Stimulated activated CD8-positive, alpha-beta memory T cell treated with anti-CD3 and anti-CD28 coated beads, Interleukin-12 subunit alpha, Interleukin-12 subunit beta, amount 100 ng/mL, for 1 hour (primary cell): ENCODE data around the gene RPUSD2.
A peak's percentile ranks its signal among the peaks of the same experiment; 100 is the strongest.

ENCODE experiments used
- DNase-seq: peaks from one replicate; pipeline ENCODE4 v3.0.0-alpha.2; 2020; ENCODE audit warnings: low read depth

Gene RPUSD2, protein sequence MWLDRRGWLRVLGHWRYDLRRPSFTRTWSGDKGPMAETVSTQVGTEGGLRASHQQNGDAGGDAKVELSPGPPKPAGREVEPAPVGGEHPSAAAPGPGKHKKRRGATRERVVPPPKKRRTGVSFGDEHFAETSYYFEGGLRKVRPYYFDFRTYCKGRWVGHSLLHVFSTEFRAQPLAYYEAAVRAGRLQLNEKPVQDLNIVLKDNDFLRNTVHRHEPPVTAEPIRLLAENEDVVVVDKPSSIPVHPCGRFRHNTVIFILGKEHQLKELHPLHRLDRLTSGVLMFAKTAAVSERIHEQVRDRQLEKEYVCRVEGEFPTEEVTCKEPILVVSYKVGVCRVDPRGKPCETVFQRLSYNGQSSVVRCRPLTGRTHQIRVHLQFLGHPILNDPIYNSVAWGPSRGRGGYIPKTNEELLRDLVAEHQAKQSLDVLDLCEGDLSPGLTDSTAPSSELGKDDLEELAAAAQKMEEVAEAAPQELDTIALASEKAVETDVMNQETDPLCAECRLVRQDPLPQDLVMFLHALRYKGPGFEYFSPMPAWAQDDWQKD

DNA sequence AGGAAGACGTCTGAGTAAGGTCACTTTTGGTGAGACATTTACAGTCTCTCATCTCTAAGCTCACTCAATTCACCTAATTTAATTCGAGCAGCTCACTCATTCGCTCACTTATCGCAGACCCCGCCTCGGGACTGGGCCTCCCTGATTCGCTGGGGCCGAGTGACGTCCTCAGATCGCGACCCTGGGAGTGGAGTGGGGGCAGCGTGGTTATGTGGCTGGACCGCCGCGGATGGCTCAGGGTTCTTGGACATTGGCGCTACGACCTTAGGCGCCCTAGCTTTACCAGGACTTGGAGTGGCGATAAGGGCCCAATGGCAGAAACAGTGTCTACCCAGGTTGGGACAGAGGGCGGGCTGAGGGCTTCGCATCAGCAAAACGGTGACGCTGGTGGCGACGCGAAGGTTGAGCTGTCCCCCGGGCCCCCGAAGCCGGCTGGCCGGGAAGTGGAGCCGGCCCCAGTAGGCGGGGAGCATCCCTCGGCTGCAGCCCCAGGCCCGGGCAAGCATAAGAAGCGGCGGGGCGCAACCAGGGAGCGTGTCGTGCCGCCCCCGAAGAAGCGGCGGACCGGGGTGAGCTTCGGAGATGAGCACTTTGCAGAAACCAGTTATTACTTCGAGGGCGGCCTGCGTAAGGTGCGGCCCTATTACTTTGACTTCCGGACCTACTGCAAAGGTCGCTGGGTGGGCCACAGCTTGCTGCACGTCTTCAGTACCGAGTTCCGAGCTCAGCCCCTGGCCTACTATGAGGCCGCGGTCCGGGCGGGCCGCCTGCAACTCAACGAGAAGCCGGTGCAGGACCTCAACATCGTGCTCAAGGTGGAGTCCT lies at the start of gene RPUSD2:
Gene RPUSD2 (plus strand): TSS at position 171 of the 825 bp plus-strand sequence. CDS start 39 bp downstream, at position 210.
- peak; percentile 87 for DNase-seq

DNA sequence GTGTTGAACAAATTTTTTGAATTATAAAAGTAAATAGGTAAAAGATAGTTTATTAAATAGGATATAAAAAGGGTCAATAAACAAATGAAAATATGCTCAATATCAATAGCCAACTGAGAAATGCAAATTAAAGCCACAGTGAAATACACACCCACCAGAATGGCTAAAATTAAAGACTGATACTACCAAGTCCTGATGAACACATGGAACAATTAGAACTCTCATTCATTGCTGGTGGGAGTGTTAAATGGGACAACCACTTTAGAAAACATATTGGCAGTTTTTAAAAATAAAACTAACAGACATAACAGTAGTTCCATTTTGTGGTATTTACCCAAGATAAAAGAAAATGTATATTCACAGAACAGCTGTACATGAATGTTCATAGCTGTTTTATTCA lies 45.5 kb upstream of the RPUSD2 start:
- DNase-seq: no peak

DNA sequence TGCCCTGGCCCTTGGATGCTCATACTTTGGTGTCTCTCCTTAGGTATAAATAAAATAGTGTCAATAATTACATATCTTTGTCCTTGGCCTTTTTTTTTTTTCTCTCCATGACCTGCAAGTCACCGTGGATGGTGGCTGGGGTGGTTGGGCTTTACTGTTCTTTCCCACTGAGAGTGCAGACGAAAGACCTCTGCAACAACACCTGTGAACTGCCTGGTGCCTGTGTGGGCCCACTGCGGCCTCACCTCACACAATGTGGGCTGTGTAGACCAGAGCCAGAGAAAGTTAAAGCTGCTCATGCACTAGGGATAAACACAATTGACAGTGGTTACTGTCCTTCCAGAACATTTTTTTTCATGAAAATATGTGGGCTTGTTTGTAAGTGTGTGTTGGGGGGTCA lies 43.2 kb upstream of the RPUSD2 start:
- DNase-seq: no peak

GRCh38 chr15:40528801-40529200 lies 40.3 kb upstream of the RPUSD2 start:
- no peak for DNase-seq

GRCh38 chr15:40533763-40534364 lies 35.2 kb upstream of the RPUSD2 start:
- no peak for DNase-seq

- DNase-seq: no peak
Observed at GRCh38 chr15:40534371-40534770, 34.7 kb upstream of the RPUSD2 start.

DNA sequence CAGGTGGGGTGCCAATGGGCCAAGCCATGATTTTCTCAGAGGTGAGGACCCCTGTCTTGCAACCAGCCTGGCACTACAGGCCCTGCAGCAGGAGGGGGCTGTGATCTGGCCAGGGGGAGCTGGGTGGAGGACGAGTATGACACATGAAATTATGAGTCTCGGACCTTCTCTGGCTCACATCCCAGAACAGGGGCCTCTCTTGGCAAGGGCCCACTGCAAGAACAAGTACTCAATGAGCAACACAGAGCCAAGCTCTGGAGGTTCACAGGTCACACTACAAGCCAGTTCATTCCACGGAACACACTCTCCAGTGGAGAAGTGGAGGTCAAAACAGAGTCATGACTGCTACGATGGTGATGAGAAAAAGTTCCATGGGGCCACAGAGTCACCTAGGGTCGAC lies 32.6 kb upstream of the RPUSD2 start:
- no peak for DNase-seq

DNA sequence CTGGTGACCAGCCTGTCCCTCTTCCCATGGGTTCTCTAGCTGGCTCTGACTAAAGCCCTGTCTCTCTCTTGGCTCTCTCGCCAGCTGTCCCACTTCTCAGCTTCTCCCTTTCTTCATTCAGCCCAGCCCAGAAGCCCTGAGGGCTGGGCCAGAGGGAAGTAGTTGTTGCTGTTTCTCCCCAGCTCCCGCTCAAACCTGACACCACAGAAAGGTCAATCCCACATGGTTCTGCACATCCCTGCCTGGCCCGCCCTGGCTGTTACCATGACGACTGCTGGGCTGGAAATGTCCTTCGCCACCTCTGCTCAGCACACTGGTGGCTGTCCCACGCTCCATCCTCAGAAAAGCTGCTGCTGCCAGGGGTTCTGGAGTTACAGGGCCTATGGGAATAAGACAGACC lies 30.1 kb upstream of the RPUSD2 start:
- DNase-seq: no peak

GRCh38 chr15:40543082-40543481 lies 26.0 kb upstream of the RPUSD2 start:
- DNase-seq: no peak

DNA sequence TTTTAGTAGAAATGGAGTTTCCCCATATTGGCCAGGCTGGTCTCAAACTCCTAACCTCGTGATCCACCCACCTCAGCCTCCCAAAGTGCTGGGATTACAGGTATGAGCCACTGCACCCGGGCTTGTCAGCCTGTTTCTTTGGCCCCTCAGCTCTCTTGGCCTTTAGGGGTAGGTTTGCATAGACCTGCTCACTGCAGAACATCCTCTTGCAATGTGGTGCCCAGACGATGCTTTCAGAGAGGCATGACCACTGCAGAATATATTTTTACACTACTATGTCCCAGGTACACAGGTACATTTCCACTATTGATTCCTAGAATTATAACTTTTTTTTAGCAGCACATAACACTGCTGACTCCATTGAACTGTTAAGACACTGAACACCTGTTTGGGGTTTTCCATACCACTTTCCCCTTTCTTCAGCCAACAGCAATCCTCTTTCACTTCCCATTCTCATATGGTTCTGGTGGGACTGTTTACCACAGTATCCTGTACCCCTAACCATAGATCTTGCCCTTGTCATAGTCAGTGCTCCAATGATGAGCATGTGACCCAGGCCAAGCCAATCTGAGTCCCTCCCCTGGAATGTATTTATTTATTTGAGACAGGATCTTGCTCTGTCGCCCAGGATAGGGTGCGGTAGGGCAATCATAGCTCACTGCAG lies 25.3 kb upstream of the RPUSD2 start:
- DNase-seq: no peak

GRCh38 chr15:40545457-40545856 lies 23.6 kb upstream of the RPUSD2 start:
- no peak for DNase-seq

- DNase-seq: no peak
Observed at GRCh38 chr15:40548610-40549009, 20.5 kb upstream of the RPUSD2 start.

DNA sequence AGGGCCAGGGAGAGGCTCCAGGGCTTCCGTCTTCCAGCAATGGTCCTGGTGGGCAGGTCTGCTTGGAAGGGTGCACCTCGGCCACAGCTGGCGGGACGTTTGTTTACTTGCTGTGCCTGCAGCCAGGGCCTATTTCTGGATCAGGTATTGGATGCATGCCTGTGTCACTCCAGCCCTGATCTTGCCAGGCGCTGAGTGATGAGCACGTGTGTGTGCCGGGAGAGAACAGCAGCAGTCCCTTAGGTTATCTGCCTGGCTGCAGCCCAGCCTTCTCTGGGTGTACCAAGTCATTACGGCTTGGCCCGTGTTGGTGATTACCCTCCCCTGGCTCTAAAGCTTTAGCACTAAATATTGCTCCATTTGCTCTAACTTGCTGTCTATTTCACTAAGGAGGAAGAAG lies 19.2 kb upstream of the RPUSD2 start:
- no peak for DNase-seq

- DNase-seq: no peak
Observed at GRCh38 chr15:40550341-40551037, 18.6 kb upstream of the RPUSD2 start.

GRCh38 chr15:40554161-40554525 lies 15.0 kb upstream of the RPUSD2 start:
- no peak for DNase-seq

GRCh38 chr15:40555876-40556275 lies 13.2 kb upstream of the RPUSD2 start:
- no peak for DNase-seq

GRCh38 chr15:40558952-40559742 lies 10.0 kb upstream of the RPUSD2 start:
- no peak for DNase-seq

GRCh38 chr15:40562691-40563090 lies 6.4 kb upstream of the RPUSD2 start:
- DNase-seq: no peak

GRCh38 chr15:40563426-40563825 lies 5.7 kb upstream of the RPUSD2 start:
- DNase-seq: no peak

DNA sequence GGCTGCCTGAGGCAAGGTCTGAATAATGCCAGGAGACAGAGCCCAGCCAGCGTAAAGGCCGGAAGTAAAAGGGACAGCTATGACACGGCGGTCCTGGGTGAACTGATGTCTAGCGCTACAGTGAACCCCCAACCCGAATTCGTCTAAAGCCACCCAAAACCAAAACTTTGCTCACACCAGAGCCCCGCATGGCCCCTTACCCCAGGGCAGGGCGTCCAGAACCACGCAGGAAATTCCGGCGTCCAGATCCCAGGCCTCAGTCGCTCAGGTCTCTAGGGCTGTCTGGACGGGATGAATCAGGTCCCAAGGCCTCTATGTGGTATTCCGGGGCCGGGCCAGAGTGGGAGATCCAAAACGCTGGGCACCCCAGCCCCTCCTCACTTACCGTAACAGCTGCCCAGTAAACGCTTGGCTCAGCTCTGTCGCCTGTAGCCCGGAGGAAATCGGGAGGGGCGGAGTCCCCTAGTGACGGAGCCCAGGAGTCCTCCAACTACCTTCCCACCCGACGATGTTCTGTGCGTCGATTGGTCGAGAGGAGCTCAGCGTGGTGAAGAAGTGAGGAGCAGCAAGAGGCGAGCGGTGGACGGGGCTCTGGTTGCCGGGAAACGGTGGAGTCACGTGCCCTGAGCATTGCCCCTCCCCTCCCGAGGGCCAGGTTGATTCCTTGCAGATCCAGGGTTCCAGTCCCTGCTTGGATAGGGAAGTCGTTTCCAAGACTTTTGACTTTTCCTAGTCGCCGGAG lies 4.3 kb upstream of the RPUSD2 start, which contains the start of gene CCDC32:
Gene CCDC32 (minus strand): TSS at position 452 of the 742 bp plus-strand sequence. CDS start 2,027 bp downstream, outside the sequence.
- DNase-seq: peak; percentile 93
